GM21825 (cell line): ENCODE data around the gene AQP12A.
"Not testable (repeated sequence)": the region's sequence is repeated elsewhere in the genome, so short reads cannot be mapped to it uniquely, and the experiment has no call there.

Experiments
- ATAC-seq: cut with Tn5 transposase; IDR thresholded peaks from one replicate; pipeline ENCODE4 v1.9.1; 2021; ENCODE audit warnings: mild to moderate bottlenecking, moderate library complexity; ENCODE audit not compliant: unreplicated experiment

AQP12A gene

GRCh38 chr2:240686460-240686859, 5.2 kb upstream of the AQP12A start:
- no peak for ATAC-seq

GRCh38 chr2:240687045-240687740, 4.5 kb upstream of the AQP12A start:
- ATAC-seq = no peak

- no peak for ATAC-seq
Observed at GRCh38 chr2:240687741-240688552, 3.7 kb upstream of the AQP12A start.

- no peak for ATAC-seq
Observed at GRCh38 chr2:240688553-240688919, 3.1 kb upstream of the AQP12A start.

- no peak for ATAC-seq
Observed at GRCh38 chr2:240689975-240690374, 1.7 kb upstream of the AQP12A start.

- not testable (repeated sequence) for ATAC-seq
Observed at GRCh38 chr2:240690421-240691074, 1.1 kb upstream of the AQP12A start.

GRCh38 chr2:240691075-240691427, 615 bp upstream of the AQP12A start:
- not testable (repeated sequence) for ATAC-seq

- not testable (repeated sequence) for ATAC-seq
Observed at GRCh38 chr2:240692583-240693561, 1.2 kb downstream of the AQP12A start.

GRCh38 chr2:240694304-240694703, 2.6 kb downstream of the AQP12A start:
- ATAC-seq = not testable (repeated sequence)

- ATAC-seq = not testable (repeated sequence)
Observed at GRCh38 chr2:240695593-240695992, 3.9 kb downstream of the AQP12A start.

- not testable (repeated sequence) for ATAC-seq
Observed at GRCh38 chr2:240696469-240696868, 4.8 kb downstream of the AQP12A start.

GRCh38 chr2:240698852-240699561, 7.3 kb downstream of the AQP12A start:
- ATAC-seq = not testable (repeated sequence)

- ATAC-seq = not testable (repeated sequence)
Observed at GRCh38 chr2:240699835-240700234, 8.2 kb downstream of the AQP12A start.

- ATAC-seq = not testable (repeated sequence)
Observed at GRCh38 chr2:240700616-240701015, 8.9 kb downstream of the AQP12A start.

GRCh38 chr2:240701091-240701735, 9.5 kb downstream of the AQP12A start:
- no peak for ATAC-seq

GRCh38 chr2:240701736-240702639, 10.3 kb downstream of the AQP12A start:
- ATAC-seq = no peak

- no peak for ATAC-seq
Observed at GRCh38 chr2:240702640-240703011, 11.0 kb downstream of the AQP12A start.
